Measurements from ENCODE around the gene HRH2. TPM values are rescaled to one million over a fixed set of nuclear protein-coding genes. Genes with fewer than 3 reads are reported as not detected.

The HRH2 gene
- total RNA-seq, 1 experiment from 2014 or later, result 9.3 TPM

- no peaks in the 10 kb centered on the region for H3K27me3 Mint-ChIP-seq (ENCODE audit: low read depth)
- TF ChIP-seq SMAD3 (CRISPR knock-in tag; IDR thresholded peaks at IDR 0.05; ENCODE audit: borderline replicate concordance), result no peak
- H3K9me3 Mint-ChIP-seq, result no peaks in the 10 kb centered on the region
- DNase-seq (ENCODE audit: low spot score), result no peak
- peaks cover 29% of the 10 kb centered on the region for H3K4me1 Mint-ChIP-seq
- ATAC-seq, result no peak
- ChIA-PET POLR2A (no interaction called here), CTCF (interaction anchor here (1.0 kb wide), 1 partner anchor 19 kb away, joined by 9 read pairs; no protein-coding TSS in a partner anchor)
- no peaks in the 10 kb centered on the region for H3K36me3 Mint-ChIP-seq
- H3K4me3 Mint-ChIP-seq, result no peak overlapping the region
- no peak overlapping the region for H3K27ac Mint-ChIP-seq
Observed at GRCh38 chr5:175748650-175749049, 90.8 kb downstream of the HRH2 start.

- no peak overlapping the region for H3K27ac Mint-ChIP-seq
- no peaks in the 10 kb centered on the region for H3K36me3 Mint-ChIP-seq
- no peak for TF ChIP-seq ZNF138 (CRISPR knock-in tag; conservative IDR thresholded peaks at IDR 0.05)
- no peak for TF ChIP-seq ZNF121 (CRISPR knock-in tag; IDR thresholded peaks at IDR 0.05)
- TF ChIP-seq NR2C2 (CRISPR knock-in tag; IDR thresholded peaks at IDR 0.05), result no peak
- TF ChIP-seq ATF2 (CRISPR knock-in tag; IDR thresholded peaks at IDR 0.05; ENCODE audit: borderline replicate concordance, low read depth), result no peak
- TF ChIP-seq ZBTB21 (CRISPR knock-in tag; IDR thresholded peaks at IDR 0.05; ENCODE audit: borderline replicate concordance), result no peak
- no peak for TF ChIP-seq ZNF317 (CRISPR knock-in tag; IDR thresholded peaks at IDR 0.05; ENCODE audit: borderline replicate concordance, low read depth)
- TF ChIP-seq E2F4 (CRISPR knock-in tag; IDR thresholded peaks at IDR 0.05; ENCODE audit: borderline replicate concordance, low read depth), result no peak
- no peak for TF ChIP-seq NR1H2 (CRISPR knock-in tag; IDR thresholded peaks at IDR 0.05)
- no peak for TF ChIP-seq NFYB (CRISPR knock-in tag; conservative IDR thresholded peaks at IDR 0.05; ENCODE audit: low read depth)
- no peak for TF ChIP-seq STAT6 (CRISPR knock-in tag; conservative IDR thresholded peaks at IDR 0.05; ENCODE audit: low read depth)
- no peak for TF ChIP-seq ZNF396 (CRISPR knock-in tag; IDR thresholded peaks at IDR 0.05; ENCODE audit: borderline replicate concordance)
- TF ChIP-seq CREB1 (CRISPR knock-in tag; IDR thresholded peaks at IDR 0.05), result no peak
- no peak for TF ChIP-seq ZBTB43 (CRISPR knock-in tag; IDR thresholded peaks at IDR 0.05)
- TF ChIP-seq MYBL2 (CRISPR knock-in tag; IDR thresholded peaks at IDR 0.05), result no peak
- DNase-seq (ENCODE audit: low spot score), result no peak
- no peak for ATAC-seq
- no peaks in the 10 kb centered on the region for H3K9me3 Mint-ChIP-seq
- no peak overlapping the region for H3K4me3 Mint-ChIP-seq
- ChIA-PET POLR2A (no interaction called here), CTCF (interaction anchor here (3.4 kb wide), 1 partner anchor 20 kb away, joined by 14 read pairs; no protein-coding TSS in a partner anchor)
- H3K4me1 Mint-ChIP-seq, result peaks cover 38% of the 10 kb centered on the region
- no peaks in the 10 kb centered on the region for H3K27me3 Mint-ChIP-seq (ENCODE audit: low read depth)
Observed at GRCh38 chr5:175749591-175749990, 91.7 kb downstream of the HRH2 start.

GRCh38 chr5:175750511-175750931, 92.7 kb downstream of the HRH2 start:
- no peak overlapping the region for H3K4me3 Mint-ChIP-seq
- no peaks in the 10 kb centered on the region for H3K36me3 Mint-ChIP-seq
- ATAC-seq (no peak), DNase-seq (ENCODE audit: low spot score) (no peak)
- ChIA-PET POLR2A (no interaction called here), CTCF (interaction anchor here (1.3 to 3.4 kb wide), 2 partner anchors 20 to 38 kb away, joined by 3 to 14 read pairs; no protein-coding TSS in a partner anchor)
- peaks cover 38% of the 10 kb centered on the region for H3K4me1 Mint-ChIP-seq
- no peaks in the 10 kb centered on the region for H3K27me3 Mint-ChIP-seq (ENCODE audit: low read depth)
- no peaks in the 10 kb centered on the region for H3K9me3 Mint-ChIP-seq
- H3K27ac Mint-ChIP-seq, result no peak overlapping the region
- TF ChIP-seq E2F4 (CRISPR knock-in tag; IDR thresholded peaks at IDR 0.05; ENCODE audit: borderline replicate concordance, low read depth) (no peak), SMAD3 (CRISPR knock-in tag; IDR thresholded peaks at IDR 0.05; ENCODE audit: borderline replicate concordance) (no peak), KAT7 (CRISPR knock-in tag; IDR thresholded peaks at IDR 0.05; ENCODE audit: borderline replicate concordance) (no peak), ZNF512 (CRISPR knock-in tag; IDR thresholded peaks at IDR 0.05; ENCODE audit: borderline replicate concordance) (no peak), CREM (CRISPR knock-in tag; IDR thresholded peaks at IDR 0.05) (no peak), E2F5 (CRISPR knock-in tag; IDR thresholded peaks at IDR 0.05) (no peak), ATF2 (CRISPR knock-in tag; IDR thresholded peaks at IDR 0.05; ENCODE audit: borderline replicate concordance, low read depth) (no peak)

Data from WTC11 (cell line).